Measurements from ENCODE around the gene TREML1. TPM values are rescaled to one million over a fixed set of nuclear protein-coding genes. Genes with fewer than 3 reads are reported as not detected.

The TREML1 gene
- total and polyA plus RNA-seq, 2 of the 4 experiments (the other 2 are of a cell fraction), result not detected

GRCh38 chr6:41132254-41132653, 21.9 kb downstream of the TREML1 start:
- H3K9me1 ChIP-seq (ENCODE audit: insufficient read depth, low read length), result no peaks in the 10 kb centered on the region
- no peak overlapping the region for H4K5ac ChIP-seq (ENCODE audit: low read depth, low read length)
- intact Hi-C loops (cut with micrococcal nuclease), result no loop called here
- H2AFZ ChIP-seq (replicated peaks; ENCODE audit: low read length, poor library complexity), result no peak overlapping the region
- H2BK120ac ChIP-seq (ENCODE audit: low read depth, low read length), result no peak overlapping the region
- no peak overlapping the region for H3K9ac ChIP-seq (ENCODE audit: low read depth, low read length)
- H4K8ac ChIP-seq (ENCODE audit: low read depth in 2 of 2, low read length in 2 of 2), result no peak overlapping the region
- in situ Hi-C loops (cut with MboI; ENCODE audit: low sequenced_read_pairs), result no loop called here
- H2BK15ac ChIP-seq (ENCODE audit: low read depth, low read length), result no peak overlapping the region
- H4K20me1 ChIP-seq (ENCODE audit: insufficient read depth, low read length), result no peaks in the 10 kb centered on the region
- ATAC-seq (ENCODE audit: low read depth), result no peak
- TF ChIP-seq ELK1 (IDR thresholded peaks at IDR 0.05; ENCODE audit: borderline replicate concordance, low read depth, low read length) (no peak), RCOR1 (IDR thresholded peaks at IDR 0.05; ENCODE audit: insufficient replicate concordance, low read length) (no peak), FOS (IDR thresholded peaks at IDR 0.05; ENCODE audit: low read depth, low read length) (no peak), POLR2A (IDR thresholded peaks at IDR 0.05; ENCODE audit: low read depth, low read length) (no peak), RAD21 (IDR thresholded peaks at IDR 0.05; ENCODE audit: low read length) (no peak), MAZ (IDR thresholded peaks at IDR 0.05; ENCODE audit: borderline replicate concordance, low read depth, low read length) (no peak), CTCF (conservative IDR thresholded peaks at IDR 0.05; ENCODE audit: low read depth, low read length) (no peak), BHLHE40 (IDR thresholded peaks at IDR 0.05; ENCODE audit: low read depth, low read length) (no peak), MXI1 (IDR thresholded peaks at IDR 0.05; ENCODE audit: borderline replicate concordance, low read depth, low read length) (no peak), RFX5 (IDR thresholded peaks at IDR 0.05; ENCODE audit: low read depth, low read length) (no peak)
- CTCF ChIA-PET, result no interaction called here
- no peak for DNase-seq
- H3K4me3 ChIP-seq (ENCODE audit: insufficient read depth, low read depth, low read length), result no peak overlapping the region
- H3K4me2 ChIP-seq (ENCODE audit: low read depth, low read length), result no peak overlapping the region
- no peak overlapping the region for H3K14ac ChIP-seq (replicated peaks; ENCODE audit: low read depth, low read length)
- no peaks in the 10 kb centered on the region for H3K27me3 ChIP-seq (ENCODE audit: control insufficient read depth, insufficient read depth, low read length)
- H3K27ac ChIP-seq (ENCODE audit: insufficient read depth, low read length), result no peak overlapping the region
- WGBS, 2 experiments (ENCODE audit: extremely low coverage in 2 of 2, insufficient read length in 1 of 2), result no CpG with 5 or more reads among the region's 2 CpGs
- dilution Hi-C loops (cut with HindIII; ENCODE audit: low sequenced_read_pairs, unreplicated experiment), result no loop called here
- POLR2A ChIA-PET (ENCODE audit: unreplicated experiment), result no interaction called here
- H3K4me1 ChIP-seq (ENCODE audit: control insufficient read depth, insufficient read depth, low read length), result no peaks in the 10 kb centered on the region
- H2BK20ac ChIP-seq (ENCODE audit: low read depth, low read length), result no peak overlapping the region
- H3K56ac ChIP-seq (ENCODE audit: extremely low read depth, insufficient read depth, low read length), result no peak overlapping the region
- no peaks in the 10 kb centered on the region for H3K9me3 ChIP-seq (ENCODE audit: control insufficient read depth, insufficient read depth, low read length)
- no peak overlapping the region for H3K18ac ChIP-seq (ENCODE audit: low read depth, low read length)
- H4K91ac ChIP-seq (ENCODE audit: insufficient read depth, low read depth, low read length), result no peak overlapping the region
- H3K79me1 ChIP-seq (ENCODE audit: low read depth in 1 of 2, low read length in 2 of 2), result no peaks in the 10 kb centered on the region
- no peaks in the 10 kb centered on the region for H3K36me3 ChIP-seq (ENCODE audit: control insufficient read depth, insufficient read depth, low read length)
- no peak overlapping the region for H2AK9ac ChIP-seq (replicated peaks; ENCODE audit: low read depth, low read length, poor library complexity)
- no peak overlapping the region for H3K4ac ChIP-seq (ENCODE audit: low read depth, low read length)
- BruUV-seq (replicated peaks), result no TSS peak
- no peak overlapping the region for H2BK5ac ChIP-seq (ENCODE audit: low read depth, low read length, poor library complexity, severe bottlenecking)
- no peak overlapping the region for H3K23ac ChIP-seq (ENCODE audit: low read depth, low read length)
- no peak overlapping the region for H2AK5ac ChIP-seq (ENCODE audit: low read depth, low read length)

Measured in IMR-90 (cell line).